GM12873 (cell line): ENCODE measurements around the gene SSH2.

Source experiments
- TF ChIP-seq, protein P1 (sequence below): IDR thresholded peaks from 2 replicates; pipeline ENCODE4 v1.5.1; 2012; ENCODE audit warnings: low read depth, mild to moderate bottlenecking, moderate library complexity, low read length, control low read depth; ENCODE audit not compliant: insufficient read depth; ENCODE audit errors: missing control alignments

Gene SSH2

GRCh38 chr17:29677221-29677791 is 252.7 kb downstream of the SSH2 start:
- TF ChIP-seq, protein P1, sequence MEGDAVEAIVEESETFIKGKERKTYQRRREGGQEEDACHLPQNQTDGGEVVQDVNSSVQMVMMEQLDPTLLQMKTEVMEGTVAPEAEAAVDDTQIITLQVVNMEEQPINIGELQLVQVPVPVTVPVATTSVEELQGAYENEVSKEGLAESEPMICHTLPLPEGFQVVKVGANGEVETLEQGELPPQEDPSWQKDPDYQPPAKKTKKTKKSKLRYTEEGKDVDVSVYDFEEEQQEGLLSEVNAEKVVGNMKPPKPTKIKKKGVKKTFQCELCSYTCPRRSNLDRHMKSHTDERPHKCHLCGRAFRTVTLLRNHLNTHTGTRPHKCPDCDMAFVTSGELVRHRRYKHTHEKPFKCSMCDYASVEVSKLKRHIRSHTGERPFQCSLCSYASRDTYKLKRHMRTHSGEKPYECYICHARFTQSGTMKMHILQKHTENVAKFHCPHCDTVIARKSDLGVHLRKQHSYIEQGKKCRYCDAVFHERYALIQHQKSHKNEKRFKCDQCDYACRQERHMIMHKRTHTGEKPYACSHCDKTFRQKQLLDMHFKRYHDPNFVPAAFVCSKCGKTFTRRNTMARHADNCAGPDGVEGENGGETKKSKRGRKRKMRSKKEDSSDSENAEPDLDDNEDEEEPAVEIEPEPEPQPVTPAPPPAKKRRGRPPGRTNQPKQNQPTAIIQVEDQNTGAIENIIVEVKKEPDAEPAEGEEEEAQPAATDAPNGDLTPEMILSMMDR, result no peak

DNA sequence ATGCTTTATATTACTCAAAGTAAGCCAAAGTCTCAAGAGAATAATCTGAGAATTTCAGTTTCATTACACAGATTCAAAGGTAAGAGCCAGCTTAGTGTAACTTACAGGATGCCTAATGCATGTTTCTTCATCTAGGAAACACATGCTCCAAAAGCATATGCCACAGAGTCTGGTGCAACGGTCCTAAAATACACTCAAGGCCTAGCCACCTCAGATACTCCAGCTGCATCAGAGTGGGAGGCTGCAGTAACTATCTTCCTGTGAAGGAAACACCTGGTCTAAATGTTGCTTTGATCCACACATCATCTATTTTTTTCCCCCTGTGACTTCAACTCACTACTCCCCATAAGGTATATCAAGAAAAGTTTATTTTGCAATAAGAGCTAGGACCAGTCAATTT is 255.7 kb downstream of the SSH2 start:
- TF ChIP-seq, protein P1, result no peak

GRCh38 chr17:29671661-29672060 is 258.4 kb downstream of the SSH2 start:
- TF ChIP-seq, protein P1, result no peak

- TF ChIP-seq, protein P1, result no peak
These were observed 260.8 kb downstream of the SSH2 start for GRCh38 chr17:29669266-29669665.

DNA sequence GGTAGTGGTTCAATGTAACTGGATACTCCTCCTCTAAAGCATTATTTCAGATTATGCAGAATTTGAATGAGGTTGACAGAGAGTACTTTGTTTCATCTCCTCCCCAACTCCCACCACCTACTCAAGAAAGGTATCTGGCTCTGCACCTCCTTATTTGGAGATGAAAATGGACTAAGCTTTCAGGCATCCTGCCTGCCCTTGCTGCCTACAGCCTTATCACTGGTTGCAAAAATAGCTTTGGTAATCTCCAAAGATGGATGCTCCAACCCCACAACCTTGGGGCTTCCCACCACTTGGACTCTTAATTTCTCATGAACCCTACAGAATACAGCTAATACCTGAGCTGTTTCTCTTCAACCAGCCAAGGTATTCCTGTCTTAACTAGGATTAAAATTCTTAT is 262.1 kb downstream of the SSH2 start:
- TF ChIP-seq, protein P1, result no peak

GRCh38 chr17:29665481-29665810 is 264.6 kb downstream of the SSH2 start:
- TF ChIP-seq, protein P1, result no peak

DNA sequence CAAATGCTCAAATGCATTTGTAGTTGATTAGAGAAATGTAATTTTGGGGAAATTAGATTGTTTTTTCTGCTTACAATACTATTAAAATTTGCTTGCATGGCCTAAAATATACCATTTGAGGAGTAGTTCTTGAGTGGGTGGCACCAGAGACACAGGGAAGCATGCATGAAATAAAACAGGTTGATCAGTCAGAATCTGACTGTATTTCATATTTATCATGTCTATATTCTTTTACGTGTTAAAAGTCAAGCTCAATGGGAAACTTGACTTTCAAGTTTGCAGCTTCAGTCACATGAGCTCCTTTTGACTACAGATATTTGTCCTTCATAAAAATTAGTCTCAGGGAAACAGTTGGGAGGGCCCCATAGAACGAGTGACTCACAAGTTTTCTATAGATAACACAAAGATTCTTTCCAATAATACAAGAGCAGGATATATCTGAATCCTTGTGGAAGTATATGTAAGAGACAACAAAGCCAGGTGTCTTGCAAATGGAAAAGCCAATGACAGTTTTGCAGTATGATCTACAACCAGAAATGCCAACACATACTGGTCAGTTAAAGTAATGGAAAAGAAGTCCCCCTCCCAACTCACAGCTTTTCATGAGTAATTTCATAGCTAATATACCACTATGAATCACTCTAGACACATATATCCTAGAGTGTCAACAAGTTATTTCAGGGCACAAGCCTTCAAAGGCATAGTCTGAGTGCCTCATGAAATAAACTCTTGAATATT is 265.1 kb downstream of the SSH2 start:
- TF ChIP-seq, protein P1, result no peak
